NB4 (cell line): Measurements from ENCODE around the gene GTF2F2.
"Not testable (repeated sequence)": the region's sequence is repeated elsewhere in the genome, so short reads cannot be mapped to it uniquely, and the experiment has no call there.

ENCODE experiments used
- DNase-seq: peaks from one replicate; pipeline ENCODE4 v3.0.0; 2010; ENCODE audit warnings: low read depth
- H3K4me3 ChIP-seq: one replicate; pipeline ENCODE4 v1.5.1; 2011; ENCODE audit warnings: mild to moderate bottlenecking, low read depth, low read length, moderate library complexity
- MAX ChIP-seq: IDR thresholded peaks from 2 replicates; pipeline ENCODE4 v1.6.1; 2011; ENCODE audit warnings: low read depth, low read length
- MYC ChIP-seq: IDR thresholded peaks from 2 replicates; pipeline ENCODE4 v1.6.1; 2011; ENCODE audit warnings: low read depth, low read length
- POLR2A ChIP-seq: IDR thresholded peaks from 2 replicates; pipeline ENCODE4 v1.6.1; 2011; ENCODE audit warnings: mild to moderate bottlenecking; ENCODE audit not compliant: insufficient read length; ENCODE audit errors: extremely low read depth
- TF ChIP-seq, protein P1 (sequence below): IDR thresholded peaks from one replicate; pipeline ENCODE4 v1.5.1; 2012; ENCODE audit warnings: low read depth, low read length

The GTF2F2 gene

GRCh38 chr13:45296259-45296658 lies 175.9 kb downstream of the GTF2F2 start:
- no peak overlapping the region for H3K4me3 ChIP-seq
- no peak for DNase-seq
- TF ChIP-seq MAX (no peak), POLR2A (no peak), MYC (no peak)
- TF ChIP-seq, protein P1, sequence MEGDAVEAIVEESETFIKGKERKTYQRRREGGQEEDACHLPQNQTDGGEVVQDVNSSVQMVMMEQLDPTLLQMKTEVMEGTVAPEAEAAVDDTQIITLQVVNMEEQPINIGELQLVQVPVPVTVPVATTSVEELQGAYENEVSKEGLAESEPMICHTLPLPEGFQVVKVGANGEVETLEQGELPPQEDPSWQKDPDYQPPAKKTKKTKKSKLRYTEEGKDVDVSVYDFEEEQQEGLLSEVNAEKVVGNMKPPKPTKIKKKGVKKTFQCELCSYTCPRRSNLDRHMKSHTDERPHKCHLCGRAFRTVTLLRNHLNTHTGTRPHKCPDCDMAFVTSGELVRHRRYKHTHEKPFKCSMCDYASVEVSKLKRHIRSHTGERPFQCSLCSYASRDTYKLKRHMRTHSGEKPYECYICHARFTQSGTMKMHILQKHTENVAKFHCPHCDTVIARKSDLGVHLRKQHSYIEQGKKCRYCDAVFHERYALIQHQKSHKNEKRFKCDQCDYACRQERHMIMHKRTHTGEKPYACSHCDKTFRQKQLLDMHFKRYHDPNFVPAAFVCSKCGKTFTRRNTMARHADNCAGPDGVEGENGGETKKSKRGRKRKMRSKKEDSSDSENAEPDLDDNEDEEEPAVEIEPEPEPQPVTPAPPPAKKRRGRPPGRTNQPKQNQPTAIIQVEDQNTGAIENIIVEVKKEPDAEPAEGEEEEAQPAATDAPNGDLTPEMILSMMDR = no peak

DNA sequence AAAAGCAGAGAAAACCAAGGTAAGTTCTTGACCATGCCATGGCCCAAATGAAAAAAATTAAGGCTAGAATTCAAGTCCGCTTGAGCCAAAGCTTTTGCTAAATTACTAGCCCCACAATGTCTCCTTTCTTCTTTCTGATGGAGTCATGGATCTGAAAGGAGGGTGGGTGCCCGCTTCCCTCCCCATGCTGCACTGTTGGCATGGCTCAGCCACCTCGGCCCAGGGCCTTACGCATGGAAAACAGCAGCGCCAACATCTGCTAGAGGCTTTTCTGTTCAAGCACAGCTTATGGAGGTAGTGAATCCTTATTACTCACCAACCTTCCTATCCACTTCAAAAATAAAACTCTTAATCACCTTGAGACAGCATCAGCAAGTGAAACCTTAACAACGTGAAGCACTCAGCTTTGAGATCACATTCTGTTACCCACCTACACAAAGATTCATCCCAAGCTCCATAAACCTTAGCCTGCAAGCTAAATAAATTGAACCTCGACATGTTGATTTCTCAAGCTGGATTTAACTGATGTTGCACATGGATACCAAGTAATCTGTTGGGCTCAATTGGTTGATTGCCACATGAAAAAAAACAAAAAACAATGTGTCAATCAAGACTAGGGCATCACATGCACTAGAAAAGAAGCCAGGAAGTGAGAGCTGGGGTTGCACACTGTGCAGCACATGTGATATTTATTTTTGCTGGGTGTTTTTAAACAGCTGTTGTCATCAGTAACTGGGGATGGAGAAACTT lies 177.3 kb downstream of the GTF2F2 start:
- TF ChIP-seq POLR2A (no peak), MYC (no peak), MAX (0 out of 2 replicates have a peak, but pooled peaks have one; percentile 20)
- TF ChIP-seq, protein P1 = no peak

DNA sequence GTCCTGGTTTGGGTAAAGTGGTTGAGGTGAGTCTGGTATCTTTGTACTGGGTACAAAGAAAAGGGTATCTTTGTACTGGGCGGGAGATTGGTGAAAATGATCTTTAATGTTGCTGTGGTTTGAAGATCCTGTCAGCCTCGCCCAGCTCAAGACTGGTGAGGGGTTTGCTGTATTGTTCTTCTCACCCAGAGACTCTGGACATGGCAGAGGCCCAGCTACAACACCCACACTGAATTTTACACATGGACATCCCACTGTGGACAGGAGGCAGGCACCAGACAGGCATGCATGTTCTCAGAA lies 177.8 kb downstream of the GTF2F2 start:
- DNase-seq = no peak
- H3K4me3 ChIP-seq = no peak overlapping the region
- no peak for TF ChIP-seq MAX
- TF ChIP-seq MYC = no peak
- TF ChIP-seq POLR2A = no peak
- TF ChIP-seq, protein P1 = no peak

More for the DNA sequence above, 177.3 kb downstream of the GTF2F2 start:
- no peak for DNase-seq
- H3K4me3 ChIP-seq = no peak overlapping the region

GRCh38 chr13:45298550-45298949 lies 178.2 kb downstream of the GTF2F2 start:
- not testable (repeated sequence) for H3K4me3 ChIP-seq, DNase-seq

DNA sequence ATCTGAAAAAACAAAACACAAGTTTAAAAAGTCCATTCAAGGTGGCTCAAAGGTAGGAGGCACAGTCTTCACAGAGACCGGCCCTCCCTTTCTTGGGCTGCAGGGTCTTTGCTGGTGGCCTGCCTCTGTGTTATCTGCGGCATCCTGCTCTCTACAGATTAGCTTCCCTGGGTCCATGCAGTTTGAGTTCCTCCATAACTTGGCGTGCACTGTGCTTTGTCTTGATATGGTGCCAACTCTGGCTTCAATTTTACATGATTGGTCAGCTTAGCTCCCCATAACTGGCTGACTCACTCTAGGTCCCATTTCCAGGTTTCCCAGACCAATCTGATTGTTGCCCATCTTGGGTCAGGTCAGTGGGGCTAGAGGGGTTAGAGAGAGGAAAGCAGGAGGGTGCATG lies 178.9 kb downstream of the GTF2F2 start:
- no peak for DNase-seq
- H3K4me3 ChIP-seq = no peak overlapping the region
- no peak for TF ChIP-seq MAX
- no peak for TF ChIP-seq POLR2A
- no peak for TF ChIP-seq MYC
- TF ChIP-seq, protein P1 = no peak

- TF ChIP-seq MAX (no peak), POLR2A (no peak), MYC (no peak)
- TF ChIP-seq, protein P1 = no peak
- no peak for DNase-seq
- H3K4me3 ChIP-seq = no peak overlapping the region
Measured at GRCh38 chr13:45300190-45300985, 180.1 kb downstream of the GTF2F2 start.
